ENCODE measurements around the gene CES1.
"Not testable (repeated sequence)": the region's sequence is repeated elsewhere in the genome, so short reads cannot be mapped to it uniquely, and the experiment has no call there.

Gene CES1

DNA sequence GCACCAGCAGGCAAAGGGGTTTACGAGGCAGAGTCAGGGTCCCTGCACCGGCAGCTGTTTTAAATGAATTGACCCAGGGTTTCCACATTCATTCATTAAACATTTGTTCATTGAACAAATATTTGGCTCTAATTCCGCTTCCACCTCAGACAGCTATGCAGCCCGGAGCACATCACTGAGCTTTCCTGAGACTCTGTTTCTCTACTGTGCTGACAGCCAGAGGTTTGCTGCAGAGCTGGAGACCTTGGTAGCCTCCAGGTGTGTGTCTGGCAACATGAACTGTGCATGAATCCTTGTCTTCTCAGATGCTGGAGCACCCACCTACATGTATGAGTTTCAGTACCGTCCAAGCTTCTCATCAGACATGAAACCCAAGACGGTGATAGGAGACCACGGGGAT is 42.7 kb downstream of the CES1 start:
- DNase-seq (ENCODE audit: low spot score): peak; percentile 1

DNA sequence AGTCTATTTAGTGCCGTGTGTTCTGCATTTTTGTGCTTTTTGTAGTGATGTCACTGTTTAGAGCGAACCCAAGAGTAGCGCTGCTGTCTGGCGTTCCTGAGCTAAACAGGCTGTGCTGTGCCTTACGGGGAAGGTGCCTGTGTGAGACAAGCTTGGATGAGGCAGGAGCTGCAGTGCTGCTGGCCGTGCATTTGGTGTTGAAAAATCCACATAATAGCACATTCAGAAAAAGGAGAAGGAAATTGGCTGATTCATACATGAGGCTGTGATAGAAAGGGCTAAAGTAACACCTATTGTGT is 50.2 kb downstream of the CES1 start:
- not testable (repeated sequence) for DNase-seq (ENCODE audit: low spot score)

DNA sequence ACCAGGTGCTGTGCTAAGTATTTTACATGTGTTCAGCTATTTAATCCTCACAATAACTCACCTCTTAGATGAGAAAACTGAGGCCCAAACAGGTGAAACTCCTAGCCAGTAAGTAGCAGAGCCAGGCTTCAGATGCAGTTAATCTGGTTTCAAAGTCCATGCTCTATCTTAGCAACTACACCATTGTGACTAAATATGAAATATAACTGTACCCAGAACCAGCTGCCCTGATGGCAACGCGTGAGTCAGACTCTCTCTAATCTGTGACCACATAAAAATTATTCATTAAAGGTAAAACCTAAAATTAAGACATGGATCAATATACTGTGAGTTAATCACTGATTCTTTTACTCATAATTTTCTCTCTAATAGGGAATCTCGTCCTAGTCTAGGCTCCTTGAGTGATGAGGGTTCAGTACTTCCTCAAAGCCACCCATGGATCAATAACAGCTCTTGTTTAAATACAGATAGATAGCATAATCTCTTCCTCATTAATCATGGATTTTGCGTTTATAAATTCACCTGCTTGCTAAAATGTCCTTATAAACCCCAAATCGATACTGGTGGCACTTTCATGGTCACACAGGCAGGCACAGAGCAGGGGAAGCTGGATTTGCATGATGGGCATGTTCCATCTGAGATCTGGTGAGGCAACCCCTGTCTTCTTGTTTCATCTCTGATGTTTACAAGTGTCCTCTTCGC is 50.7 kb downstream of the CES1 start:
- not testable (repeated sequence) for DNase-seq (ENCODE audit: low spot score)

DNA sequence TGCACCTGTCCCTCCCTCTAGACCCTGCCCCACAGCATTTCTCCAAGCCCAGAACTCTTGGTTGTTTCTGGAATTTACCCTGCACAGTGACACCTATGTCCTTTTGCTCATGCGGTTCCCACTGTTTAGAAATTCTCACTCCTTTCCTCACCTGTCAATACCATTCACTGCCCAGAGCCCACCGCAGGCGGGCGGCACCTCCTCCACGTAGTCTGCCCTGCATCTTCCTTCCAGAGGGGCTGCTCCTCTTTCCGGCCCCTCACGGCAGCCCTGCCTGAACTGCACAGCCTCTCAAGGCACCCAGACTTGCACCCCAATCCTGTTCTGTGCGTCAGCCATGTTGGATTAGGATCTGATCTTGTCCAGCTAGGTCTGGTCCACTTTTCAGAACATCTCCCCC is 51.4 kb downstream of the CES1 start:
- DNase-seq (ENCODE audit: low spot score): not testable (repeated sequence)

DNA sequence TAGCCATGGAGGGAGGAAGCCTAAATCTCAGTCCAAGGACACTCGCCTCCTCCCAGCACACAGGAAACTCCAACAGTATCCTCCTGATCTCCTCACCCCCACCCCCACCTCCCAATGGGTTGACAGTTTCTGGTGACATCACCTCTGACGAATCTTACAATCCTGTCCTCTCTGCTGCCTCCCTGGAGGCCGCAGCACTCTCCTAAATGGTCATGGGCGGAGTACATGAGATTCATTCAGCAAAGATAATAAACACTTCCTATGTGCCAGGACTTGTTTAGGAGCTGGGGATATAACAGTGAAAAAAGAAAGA is 52.8 kb downstream of the CES1 start:
- not testable (repeated sequence) for DNase-seq (ENCODE audit: low spot score)

DNA sequence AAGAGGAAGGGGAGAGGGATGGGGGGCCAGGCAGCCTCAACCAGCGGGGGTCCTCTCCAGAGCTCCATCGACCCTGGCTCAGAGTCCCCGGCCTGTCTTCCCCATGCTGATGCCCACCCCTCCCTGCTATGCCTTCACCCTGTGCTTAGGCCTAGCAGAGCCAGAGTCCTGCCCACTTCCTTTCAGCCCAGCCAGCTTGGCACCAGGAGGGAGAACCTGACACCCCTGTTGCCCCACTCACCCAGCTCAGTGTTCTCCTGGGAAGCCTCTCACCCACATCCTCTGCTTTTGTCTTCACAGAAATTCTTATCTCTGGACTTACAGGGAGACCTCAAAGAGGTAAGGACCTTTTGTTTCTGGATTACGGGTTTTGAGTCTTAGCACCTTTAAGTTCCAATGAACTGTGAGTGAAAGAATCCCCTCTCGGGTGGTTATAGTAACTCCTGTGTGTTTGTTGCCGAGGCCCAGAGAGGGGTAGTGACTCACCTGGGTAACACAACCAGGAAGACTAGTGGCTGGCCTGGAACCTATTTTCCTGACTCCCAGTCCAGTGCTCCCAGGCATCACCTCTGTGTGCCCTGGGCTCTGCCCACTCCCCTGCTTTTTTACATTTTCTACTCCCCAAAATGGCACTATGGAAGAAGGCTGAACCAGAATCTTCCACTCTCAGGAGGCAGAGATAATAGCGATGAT is 53.3 kb downstream of the CES1 start:
- no peak for DNase-seq (ENCODE audit: low spot score)

DNA sequence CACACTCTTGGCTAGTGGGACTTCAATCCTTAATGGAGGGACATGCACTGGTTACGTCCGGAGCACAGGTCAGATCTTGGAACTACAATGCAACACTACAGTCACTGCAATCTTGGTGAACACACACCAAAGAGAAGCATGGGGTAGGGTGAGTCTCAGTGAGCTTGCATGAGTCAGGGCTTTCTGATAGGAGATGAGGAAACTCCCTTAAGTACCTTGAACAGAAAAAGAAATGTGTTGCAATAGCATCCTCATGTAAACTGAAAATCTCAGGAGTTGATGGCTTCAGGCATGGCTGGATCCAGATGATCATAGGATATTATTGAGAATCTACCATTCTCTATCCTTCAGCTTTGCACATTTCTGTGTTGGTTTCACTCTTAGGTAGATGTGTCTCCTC is 54.1 kb downstream of the CES1 start:
- DNase-seq (ENCODE audit: low spot score): no peak

DNA sequence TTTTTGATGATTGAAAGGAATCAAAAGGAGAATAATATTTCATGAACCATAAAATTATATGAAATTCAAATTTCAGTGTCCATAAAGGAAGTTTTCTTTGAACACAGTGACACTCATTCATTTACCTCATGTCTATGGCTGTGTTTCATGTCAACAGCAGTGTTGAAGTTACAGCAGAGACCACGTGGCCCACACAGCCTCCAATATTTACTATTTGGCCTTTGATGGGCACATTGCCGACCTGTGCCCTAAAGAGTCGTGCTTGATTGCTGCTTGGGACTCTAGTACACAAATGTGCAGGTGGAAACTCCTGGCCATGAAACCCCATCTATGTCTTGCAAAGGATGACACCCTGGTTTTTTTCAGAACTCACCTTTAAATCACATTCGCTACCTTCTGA is 57.0 kb downstream of the CES1 start:
- DNase-seq (ENCODE audit: low spot score): no peak

DNA sequence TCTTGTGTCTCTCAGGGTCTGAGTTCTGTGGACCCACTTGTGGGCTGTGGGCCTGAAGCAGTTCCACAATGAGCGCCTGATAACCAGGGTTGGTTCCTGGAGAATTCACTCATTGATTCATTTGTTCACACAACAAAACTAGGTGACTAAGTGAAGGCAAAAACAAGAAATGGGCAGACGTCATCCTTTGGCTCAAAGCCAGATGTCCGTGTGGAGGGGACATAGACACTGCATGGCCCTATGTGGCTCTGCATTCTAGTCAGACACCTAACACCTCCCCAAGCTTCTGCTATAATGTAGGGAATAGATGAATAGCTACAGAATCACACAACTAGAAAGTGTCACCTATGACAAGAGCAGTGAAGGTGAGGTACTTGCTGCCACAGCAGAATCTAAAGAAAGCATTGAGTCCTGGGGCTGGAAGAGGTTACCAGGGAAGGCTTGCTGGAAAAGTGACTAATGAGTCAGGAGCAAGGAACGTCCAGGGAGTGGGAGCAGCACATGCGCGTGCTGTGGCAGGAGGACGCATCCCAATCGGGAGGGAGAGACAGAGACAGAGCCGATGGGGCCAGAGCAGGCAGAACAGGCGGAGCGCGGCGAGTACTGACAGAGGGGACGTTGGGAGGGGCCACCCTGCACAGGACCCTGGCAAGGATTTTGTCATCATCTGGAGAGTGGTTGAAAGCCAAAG is 58.9 kb downstream of the CES1 start:
- no peak for DNase-seq (ENCODE audit: low spot score)

DNA sequence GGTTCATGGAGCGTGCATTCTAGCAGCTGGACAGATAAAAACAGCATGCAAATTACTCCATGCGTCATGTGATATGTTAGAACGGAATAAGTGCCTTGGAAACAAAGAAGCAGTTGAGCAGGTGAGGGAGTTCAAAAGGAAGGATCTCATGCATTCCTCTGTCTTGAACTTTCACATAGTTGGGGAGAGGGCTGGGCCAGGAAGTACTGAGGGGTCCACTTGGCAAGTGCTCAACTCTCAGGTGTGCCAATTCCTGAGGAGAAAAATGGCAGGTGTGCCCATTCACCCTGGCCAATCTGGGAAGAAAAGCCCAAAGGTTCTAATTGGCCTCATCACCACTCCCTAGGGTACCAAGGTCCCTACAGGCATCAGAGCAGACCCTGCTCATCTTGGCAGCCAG is 67.7 kb downstream of the CES1 start:
- no peak for DNase-seq (ENCODE audit: low spot score)

DNA sequence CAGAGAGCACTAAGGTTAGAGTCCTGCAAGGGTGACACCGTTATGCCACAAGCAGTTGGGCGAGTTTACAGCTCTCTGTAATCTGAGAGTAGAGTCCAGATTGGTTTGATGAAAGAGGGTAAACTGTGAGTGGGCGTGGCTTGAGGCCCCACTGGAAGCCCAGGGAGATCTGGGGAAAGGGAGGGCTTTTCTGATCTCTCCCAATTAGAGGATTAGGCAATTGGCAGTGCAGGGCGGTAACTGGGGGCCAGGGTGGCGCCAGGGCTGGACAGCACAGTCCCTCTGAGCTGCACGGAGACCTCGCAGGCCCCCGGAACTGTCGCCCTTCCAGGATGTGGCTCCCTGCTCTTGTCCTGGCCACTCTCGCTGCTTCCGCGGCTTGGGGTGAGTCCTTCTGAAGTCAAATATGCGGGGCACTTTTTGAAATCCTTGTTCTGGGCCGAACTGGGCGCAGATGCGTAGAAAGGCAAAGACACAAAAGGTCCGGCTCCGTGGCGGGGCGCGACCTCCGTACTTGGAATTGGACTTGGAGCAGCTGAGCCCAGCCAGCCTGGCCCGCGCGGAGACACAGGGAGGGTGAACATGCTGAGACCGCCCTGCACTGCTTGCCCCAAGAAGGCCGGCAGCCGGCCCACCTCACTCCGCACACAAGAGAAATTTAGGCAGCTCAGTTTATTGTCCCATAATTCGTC is 72.4 kb downstream of the CES1 start:
- DNase-seq (ENCODE audit: low spot score): peak; percentile 1

DNA sequence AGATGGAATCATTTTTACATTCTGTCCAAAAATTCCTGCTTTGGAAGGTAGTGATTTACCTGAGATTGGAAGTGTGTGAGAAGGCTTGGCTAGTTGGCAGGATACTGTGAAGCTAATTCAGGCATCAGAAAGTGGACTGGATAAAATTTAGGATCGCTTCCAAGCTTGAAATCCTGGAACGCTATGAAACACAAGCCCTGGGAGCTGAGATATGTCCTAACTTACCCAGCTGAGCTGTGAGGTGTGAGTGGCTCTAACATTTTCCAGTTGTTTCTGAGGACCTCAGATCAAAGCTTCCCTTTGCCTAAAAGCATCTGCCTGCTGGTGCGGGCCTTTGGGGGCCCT is 73.0 kb downstream of the CES1 start:
- DNase-seq (ENCODE audit: low spot score): not testable (repeated sequence)

DNA sequence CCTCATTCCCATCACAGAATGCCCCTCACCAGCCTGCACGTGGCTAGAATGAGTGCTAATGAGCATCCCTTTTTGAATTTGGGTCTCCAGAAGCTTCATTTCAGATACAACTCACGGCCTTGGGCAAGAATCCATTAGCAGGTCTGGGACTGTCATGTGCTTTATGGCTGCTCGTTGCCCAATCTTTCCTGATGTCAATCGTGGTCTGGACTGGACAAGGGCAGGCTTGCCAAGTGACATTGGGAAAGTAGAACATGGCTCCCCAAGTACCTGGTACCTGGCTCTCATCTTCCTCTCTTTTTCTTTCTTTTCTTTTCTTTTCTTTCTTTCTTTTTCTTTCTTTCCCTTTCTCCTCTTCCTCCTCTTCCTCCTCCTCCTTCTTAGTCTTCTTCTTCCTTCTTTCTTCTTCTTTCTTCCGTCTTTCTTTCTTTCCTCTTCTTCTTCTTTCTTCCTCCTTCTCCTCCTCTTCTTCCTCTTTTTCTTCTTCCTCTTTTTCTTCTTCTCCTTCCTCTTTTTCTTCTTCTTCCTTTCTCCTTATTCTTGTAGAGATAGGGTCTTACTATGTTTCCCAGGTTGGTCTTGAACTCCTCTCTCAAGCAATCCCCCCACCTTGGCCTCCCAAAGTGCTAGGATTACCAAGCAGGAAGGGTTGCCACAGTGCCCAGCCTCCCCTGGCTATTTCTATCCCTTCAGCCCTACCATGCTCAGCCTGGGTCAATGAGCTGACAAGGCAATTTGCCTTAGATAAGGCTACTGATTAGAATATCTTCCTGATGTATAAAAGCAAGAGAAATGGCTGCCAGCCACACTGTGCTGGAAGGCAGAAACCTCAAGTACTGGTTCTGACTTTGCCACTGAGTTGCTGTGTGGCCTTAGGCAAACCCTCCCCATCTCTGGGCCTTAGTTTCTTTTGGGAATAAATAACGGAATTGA is 75.0 kb downstream of the CES1 start:
- DNase-seq (ENCODE audit: low spot score): peak; percentile 2

DNA sequence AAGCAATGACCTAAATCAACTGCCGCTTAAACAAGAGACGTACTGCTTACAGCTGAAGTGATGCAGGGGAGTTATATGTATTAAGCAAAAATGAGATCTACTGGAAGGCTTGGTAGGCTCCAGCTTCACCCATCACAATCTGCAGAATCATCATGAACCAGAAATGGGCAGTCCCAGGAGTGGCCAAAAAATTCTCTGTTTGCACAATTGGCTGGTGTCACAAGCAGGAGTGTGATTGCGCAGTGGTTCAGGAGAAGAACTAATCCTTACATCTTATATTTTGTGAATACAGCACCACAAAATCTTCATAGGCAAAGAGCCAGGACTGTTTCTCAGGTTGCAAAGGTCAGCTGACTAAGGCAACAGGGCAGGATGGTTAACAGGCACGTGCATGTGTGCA is 75.9 kb downstream of the CES1 start:
- peak; percentile 1 for DNase-seq (ENCODE audit: low spot score)

DNA sequence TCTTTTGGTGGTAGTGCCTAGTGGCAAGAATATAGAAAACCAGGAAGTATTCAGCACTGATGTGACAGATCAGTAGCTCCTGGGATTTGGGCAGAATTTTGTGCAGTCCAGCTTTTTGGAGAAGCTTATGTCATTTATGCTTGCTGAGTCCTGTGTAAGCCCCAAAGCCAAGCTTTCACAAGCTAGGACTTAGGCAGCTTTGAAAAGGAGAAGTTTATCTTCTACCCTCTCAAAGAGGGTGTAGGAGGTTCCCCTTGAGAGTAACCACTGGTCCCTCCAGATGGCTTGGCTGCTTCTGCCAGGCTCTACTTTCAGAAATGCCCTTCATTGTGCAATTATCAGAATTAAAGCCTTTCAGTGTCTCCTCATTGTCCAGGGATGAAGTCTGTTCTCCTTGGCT is 78.8 kb downstream of the CES1 start:
- peak; percentile 0 for DNase-seq (ENCODE audit: low spot score)

DNA sequence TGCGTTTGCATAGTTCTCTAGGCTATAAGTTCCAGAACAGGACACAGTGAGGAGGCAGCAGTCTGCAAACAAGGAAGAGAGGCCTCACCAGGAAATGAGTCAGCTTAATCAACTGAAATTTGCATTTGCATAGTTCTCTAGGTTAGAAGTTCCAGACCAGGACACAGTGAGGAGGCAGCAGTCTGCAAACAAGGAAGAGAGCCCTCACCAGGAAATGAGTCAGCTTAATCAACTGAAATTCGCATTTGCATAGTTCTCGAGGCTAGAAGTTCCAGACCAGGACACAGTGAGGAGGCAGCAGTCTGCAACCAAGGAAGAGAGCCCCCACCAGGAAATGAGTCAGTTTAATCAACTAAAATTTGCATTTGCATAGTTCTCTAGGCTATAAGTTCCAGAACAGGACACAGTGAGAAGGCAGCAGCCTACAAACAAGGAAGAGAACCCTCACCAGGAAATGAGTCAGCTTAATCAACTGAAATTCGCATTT is 79.7 kb downstream of the CES1 start:
- peak; percentile 2 for DNase-seq (ENCODE audit: low spot score)
